DMS79 (cell line): ENCODE measurements around the gene SLC15A3.
"Not testable (repeated sequence)": the region's sequence is repeated elsewhere in the genome, so short reads cannot be mapped to it uniquely, and the experiment has no call there.

Source experiments
- DNase-seq: peaks from one replicate; lab custom pipeline; 2025; lab: John Stamatoyannopoulos, UW

Gene SLC15A3

GRCh38 chr11:60974726-60975125, 22.8 kb upstream of the SLC15A3 start:
- no peak for DNase-seq

- not testable (repeated sequence) for DNase-seq
These were observed 22.3 kb upstream of the SLC15A3 start for GRCh38 chr11:60974316-60974715.

- no peak for DNase-seq
These were observed 21.7 kb upstream of the SLC15A3 start for GRCh38 chr11:60973699-60974098.

GRCh38 chr11:60972182-60973030, 20.4 kb upstream of the SLC15A3 start:
- no peak for DNase-seq

GRCh38 chr11:60971520-60971919, 19.5 kb upstream of the SLC15A3 start, which contains the start of gene CD6:
Gene CD6, plus strand, starts transcription at chr11:60971680. Its CDS starts 186 bp downstream, at chr11:60971866.
- DNase-seq = no peak

- no peak for DNase-seq
These were observed 18.9 kb upstream of the SLC15A3 start for GRCh38 chr11:60970890-60971289.

GRCh38 chr11:60970369-60970774, 18.4 kb upstream of the SLC15A3 start:
- no peak for DNase-seq

GRCh38 chr11:60968223-60968622, 16.2 kb upstream of the SLC15A3 start:
- DNase-seq = no peak

- no peak for DNase-seq
These were observed 14.9 kb upstream of the SLC15A3 start for GRCh38 chr11:60966890-60967289.

- no peak for DNase-seq
These were observed 12.8 kb upstream of the SLC15A3 start for GRCh38 chr11:60964801-60965200.

GRCh38 chr11:60960405-60960804, 8.4 kb upstream of the SLC15A3 start:
- DNase-seq = no peak

- DNase-seq = no peak
These were observed 7.5 kb upstream of the SLC15A3 start for GRCh38 chr11:60959431-60959830.

GRCh38 chr11:60957188-60957587, 5.2 kb upstream of the SLC15A3 start:
- DNase-seq = no peak

GRCh38 chr11:60955571-60955970, 3.6 kb upstream of the SLC15A3 start:
- DNase-seq = peak; percentile 89

GRCh38 chr11:60954421-60954820, 2.4 kb upstream of the SLC15A3 start:
- no peak for DNase-seq

GRCh38 chr11:60953781-60954180, 1.8 kb upstream of the SLC15A3 start:
- no peak for DNase-seq

- DNase-seq = no peak
These were observed 780 bp upstream of the SLC15A3 start for GRCh38 chr11:60952742-60953170.

- no peak for DNase-seq
These were observed 421 bp downstream of the SLC15A3 start for GRCh38 chr11:60951606-60951903.

- DNase-seq = no peak
These were observed 907 bp downstream of the SLC15A3 start for GRCh38 chr11:60950933-60951605.

- no peak for DNase-seq
These were observed 2.0 kb downstream of the SLC15A3 start for GRCh38 chr11:60950024-60950423.

- DNase-seq = no peak
These were observed 3.7 kb downstream of the SLC15A3 start for GRCh38 chr11:60948250-60948649.

- DNase-seq = no peak
These were observed 4.3 kb downstream of the SLC15A3 start for GRCh38 chr11:60947700-60948099.

GRCh38 chr11:60946601-60947264, 5.2 kb downstream of the SLC15A3 start:
- DNase-seq = peak; percentile 3
